Middle frontal gyrus (tissue), 1 donor: ENCODE data around the gene ELF1.
"Not testable (repeated sequence)": the region's sequence is repeated elsewhere in the genome, so short reads cannot be mapped to it uniquely, and the experiment has no call there.

ENCODE experiments used
- DNase-seq: peaks from one replicate; pipeline ENCODE4 v3.0.0-alpha.2; 2015; ENCODE audit warnings: low spot score; ENCODE audit errors: extremely low spot score

The ELF1 gene

DNA sequence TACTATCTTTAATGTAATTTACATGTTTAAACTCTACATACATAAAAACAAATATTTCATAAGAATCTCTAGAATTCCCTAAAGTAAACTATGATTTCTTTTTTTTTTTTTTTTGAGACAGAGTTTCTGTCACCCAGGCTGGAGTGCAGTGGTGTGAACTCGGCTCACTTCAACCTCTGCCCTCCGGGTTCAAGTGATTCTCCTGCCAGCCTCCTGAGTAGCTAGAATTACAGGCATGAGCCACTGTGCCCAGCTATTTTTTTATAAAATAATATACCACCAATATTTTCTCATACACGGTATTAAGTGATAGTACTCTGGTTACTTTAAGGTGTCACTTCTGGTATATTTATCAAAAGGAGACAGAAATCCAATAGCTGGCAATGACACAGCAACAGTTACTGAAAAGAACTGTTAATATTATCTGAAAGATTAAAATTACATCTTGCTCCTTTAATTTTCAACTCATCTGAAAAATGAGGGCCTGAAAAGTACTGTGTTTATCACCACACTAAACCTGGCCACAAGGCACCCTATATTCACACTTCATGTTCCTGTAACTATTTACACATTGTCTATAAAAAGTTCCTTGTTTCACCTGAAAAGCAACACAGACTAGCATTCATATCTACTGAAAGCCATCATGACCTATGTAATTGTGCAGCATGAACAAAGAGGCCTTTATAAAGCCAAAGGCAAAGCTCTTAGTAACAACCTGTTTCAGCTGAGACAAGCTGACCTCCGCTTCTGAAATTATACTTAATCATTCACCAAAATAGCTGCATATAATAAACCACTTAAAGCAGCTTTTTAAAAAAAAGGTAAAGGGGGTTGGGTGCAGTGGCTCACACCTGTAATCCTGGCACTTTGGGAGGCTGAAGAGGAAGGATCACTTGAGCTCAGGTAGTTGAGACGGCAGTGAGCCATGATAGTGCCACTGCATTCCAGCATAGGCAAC, 123.6 kb downstream of the ELF1 start:
- no peak for DNase-seq

DNA sequence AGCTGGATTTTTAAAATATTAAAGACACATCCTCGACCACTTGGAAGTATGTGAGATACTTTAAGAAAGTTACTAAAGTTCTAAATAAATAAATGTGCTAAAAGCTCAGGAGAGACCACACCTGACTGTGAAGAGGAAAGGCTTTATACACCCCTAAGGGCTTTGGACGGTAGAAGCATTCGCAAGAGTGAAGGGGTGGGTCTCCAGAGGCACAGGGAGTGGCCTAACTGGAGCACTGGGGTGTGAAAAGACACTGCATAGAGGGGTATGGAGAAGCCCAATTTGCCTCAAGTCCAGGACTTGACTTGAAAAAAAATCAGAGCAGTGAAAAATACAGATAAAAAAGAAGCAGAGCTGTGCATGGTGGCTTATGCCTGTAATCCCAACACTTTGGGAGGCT, 125.5 kb downstream of the ELF1 start:
- not testable (repeated sequence) for DNase-seq

DNA sequence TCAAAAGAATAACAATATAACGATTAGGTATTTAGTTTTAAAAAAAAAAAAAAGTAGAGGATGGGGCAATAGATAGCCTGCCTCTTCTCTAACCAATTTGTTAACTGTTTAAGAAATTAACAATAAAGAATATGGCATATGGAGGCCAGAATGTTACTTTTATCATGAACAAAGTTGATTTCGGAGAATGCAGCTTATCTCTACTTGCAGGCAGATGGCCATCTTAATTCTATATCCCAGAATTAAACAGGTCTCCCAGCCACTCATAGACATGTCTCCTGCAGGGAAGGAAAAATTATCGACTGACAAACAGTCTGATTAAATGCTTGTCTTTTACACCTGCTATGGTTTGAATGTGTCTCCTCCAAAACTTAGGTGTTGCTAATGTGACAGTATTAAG, 133.1 kb downstream of the ELF1 start:
- no peak for DNase-seq

DNA sequence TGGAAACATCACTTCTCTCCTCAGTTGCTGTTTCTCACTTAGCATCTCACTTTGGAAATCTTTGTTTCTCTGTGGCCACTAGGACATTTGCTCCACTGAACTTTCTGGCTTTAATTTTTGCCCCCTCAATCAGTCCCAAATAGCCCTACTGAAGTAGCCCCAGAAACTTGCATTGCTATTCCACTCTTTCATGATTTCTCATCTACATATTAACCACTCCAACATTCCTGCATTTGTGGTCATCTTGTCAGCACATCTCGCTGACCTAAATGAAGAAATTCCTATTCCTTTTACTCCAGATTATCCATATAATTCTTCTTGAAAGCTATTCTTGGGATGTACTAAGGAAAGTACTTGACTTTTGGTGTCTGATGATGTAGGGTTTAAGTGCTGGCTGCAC, 134.9 kb downstream of the ELF1 start:
- not testable (repeated sequence) for DNase-seq
